Astrocyte (in vitro differentiated cells and primary cell): ENCODE measurements around the gene NKD1. TPM values are rescaled to one million over a fixed set of nuclear protein-coding genes. Genes with fewer than 3 reads are reported as not detected.

Experiments
- DNase-seq: peaks from one replicate; pipeline ENCODE4 v3.0.0-alpha.2; 2010; ENCODE audit warnings: low read depth
- FAIRE-seq: peaks from 2 replicates; lab custom pipeline; 2011; peaks lifted over from hg19 to GRCh38; lab: Jason Lieb, UNC
- H2AFZ ChIP-seq: 2 replicates; pipeline ENCODE4 v1.6.0; 2012; ENCODE audit warnings: low read depth, low read length, inconsistent platforms
- H3K27ac ChIP-seq: 2 replicates; pipeline ENCODE4 v1.5.1; 2011; ENCODE audit warnings: low read depth, low read length, inconsistent platforms
- H3K27me3 ChIP-seq: 2 replicates; pipeline ENCODE4 v1.6.0; 2011; ENCODE audit warnings: low read length, inconsistent platforms; ENCODE audit not compliant: insufficient read depth
- H3K36me3 ChIP-seq: 2 replicates; pipeline ENCODE4 v1.5.1; 2011; ENCODE audit warnings: low read length, inconsistent platforms; ENCODE audit not compliant: insufficient read depth
- H3K4me1 ChIP-seq: 2 replicates; pipeline ENCODE4 v1.5.1; 2011; ENCODE audit warnings: low read length, inconsistent platforms; ENCODE audit not compliant: insufficient read depth
- H3K4me2 ChIP-seq: 2 replicates; pipeline ENCODE4 v1.6.0; 2012; ENCODE audit warnings: low read length, inconsistent platforms
- H3K4me3 ChIP-seq: 2 replicates; pipeline ENCODE4 v1.5.1; 2011; ENCODE audit warnings: low read depth, mild to moderate bottlenecking, low read length, inconsistent platforms; ENCODE audit not compliant: insufficient read depth
- H3K79me2 ChIP-seq: 2 replicates; pipeline ENCODE4 v1.6.0; 2012; ENCODE audit warnings: mild to moderate bottlenecking, low read length, inconsistent platforms; ENCODE audit not compliant: insufficient read depth
- H3K9ac ChIP-seq: 2 replicates; pipeline ENCODE4 v1.6.0; 2012; ENCODE audit warnings: mild to moderate bottlenecking, low read length, inconsistent platforms
- H3K9me3 ChIP-seq: 2 replicates; pipeline ENCODE4 v1.5.1; 2012; ENCODE audit warnings: low read depth, mild to moderate bottlenecking, low read length, inconsistent platforms; ENCODE audit not compliant: insufficient read depth
- H4K20me1 ChIP-seq: 2 replicates; pipeline ENCODE4 v1.6.0; 2012; ENCODE audit warnings: low read length, inconsistent platforms; ENCODE audit not compliant: insufficient read depth
- H3K27ac Mint-ChIP-seq: one replicate; pipeline ENCODE4 v1.8.0; 2021; ENCODE audit warnings: mild to moderate bottlenecking, mixed read lengths; ENCODE audit not compliant: unreplicated experiment
- H3K27me3 Mint-ChIP-seq: one replicate; pipeline ENCODE4 v1.8.0; 2021; ENCODE audit warnings: low read depth, mixed read lengths; ENCODE audit not compliant: unreplicated experiment
- H3K36me3 Mint-ChIP-seq: one replicate; pipeline ENCODE4 v1.8.0; 2021; ENCODE audit warnings: low read depth, mixed read lengths; ENCODE audit not compliant: unreplicated experiment
- H3K4me1 Mint-ChIP-seq: one replicate; pipeline ENCODE4 v1.8.0; 2021; ENCODE audit warnings: low read depth, mixed read lengths; ENCODE audit not compliant: unreplicated experiment
- H3K4me3 Mint-ChIP-seq: one replicate; pipeline ENCODE4 v1.8.0; 2021; ENCODE audit warnings: mild to moderate bottlenecking, moderate library complexity, mixed read lengths; ENCODE audit not compliant: unreplicated experiment
- H3K9me3 Mint-ChIP-seq: one replicate; pipeline ENCODE4 v1.8.0; 2021; ENCODE audit warnings: mild to moderate bottlenecking, mixed read lengths; ENCODE audit not compliant: unreplicated experiment
- EZH2 ChIP-seq: IDR thresholded peaks from 2 replicates; pipeline ENCODE4 v1.6.1; 2012; ENCODE audit warnings: mild to moderate bottlenecking, low read length, inconsistent platforms; ENCODE audit not compliant: insufficient read depth
- total RNA-seq: library from RNA; stranded (reverse); gene quantifications from 2 replicates; pipeline ENCODE4 v1.2.1, GENCODE V29; 2021
- TF ChIP-seq, protein P1 (sequence below): IDR thresholded peaks from 2 replicates; pipeline ENCODE4 v1.5.1; 2011; ENCODE audit warnings: low read depth, mild to moderate bottlenecking, inconsistent platforms, low read length, moderate library complexity; ENCODE audit not compliant: insufficient read depth

The NKD1 gene
- total RNA-seq, 1 donor from 2014 or later: 9.1 TPM

- Histone ChIP-seq H3K36me3 (no peaks in the 10 kb centered on the region), H3K27me3 (no peaks in the 10 kb centered on the region), H3K4me1 (no peaks in the 10 kb centered on the region), H4K20me1 (no peaks in the 10 kb centered on the region), H3K9ac (no peak overlapping the region), H3K27ac (no peak overlapping the region), H3K4me3 (no peak overlapping the region), H3K79me2 (no peaks in the 10 kb centered on the region), H2AFZ (no peak overlapping the region), H3K9me3 (no peaks in the 10 kb centered on the region), H3K4me2 (no peak overlapping the region)
- no peaks in the 10 kb centered on the region for H3K4me1 Mint-ChIP-seq
- no peak for TF ChIP-seq EZH2
- TF ChIP-seq, protein P1, sequence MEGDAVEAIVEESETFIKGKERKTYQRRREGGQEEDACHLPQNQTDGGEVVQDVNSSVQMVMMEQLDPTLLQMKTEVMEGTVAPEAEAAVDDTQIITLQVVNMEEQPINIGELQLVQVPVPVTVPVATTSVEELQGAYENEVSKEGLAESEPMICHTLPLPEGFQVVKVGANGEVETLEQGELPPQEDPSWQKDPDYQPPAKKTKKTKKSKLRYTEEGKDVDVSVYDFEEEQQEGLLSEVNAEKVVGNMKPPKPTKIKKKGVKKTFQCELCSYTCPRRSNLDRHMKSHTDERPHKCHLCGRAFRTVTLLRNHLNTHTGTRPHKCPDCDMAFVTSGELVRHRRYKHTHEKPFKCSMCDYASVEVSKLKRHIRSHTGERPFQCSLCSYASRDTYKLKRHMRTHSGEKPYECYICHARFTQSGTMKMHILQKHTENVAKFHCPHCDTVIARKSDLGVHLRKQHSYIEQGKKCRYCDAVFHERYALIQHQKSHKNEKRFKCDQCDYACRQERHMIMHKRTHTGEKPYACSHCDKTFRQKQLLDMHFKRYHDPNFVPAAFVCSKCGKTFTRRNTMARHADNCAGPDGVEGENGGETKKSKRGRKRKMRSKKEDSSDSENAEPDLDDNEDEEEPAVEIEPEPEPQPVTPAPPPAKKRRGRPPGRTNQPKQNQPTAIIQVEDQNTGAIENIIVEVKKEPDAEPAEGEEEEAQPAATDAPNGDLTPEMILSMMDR: no peak
- peaks cover 48% of the 10 kb centered on the region for H3K27me3 Mint-ChIP-seq
- FAIRE-seq: no peak
- no peak overlapping the region for H3K27ac Mint-ChIP-seq
- no peaks in the 10 kb centered on the region for H3K36me3 Mint-ChIP-seq
- DNase-seq: no peak
- H3K4me3 Mint-ChIP-seq: no peak overlapping the region
- no peaks in the 10 kb centered on the region for H3K9me3 Mint-ChIP-seq
Measured at GRCh38 chr16:50640919-50641817, 93.0 kb downstream of the NKD1 start.

- DNase-seq (no peak), FAIRE-seq (no peak)
- Histone ChIP-seq H3K9ac (no peak overlapping the region), H3K9me3 (no peaks in the 10 kb centered on the region), H3K27ac (no peak overlapping the region), H4K20me1 (no peaks in the 10 kb centered on the region), H3K4me2 (no peak overlapping the region), H2AFZ (no peak overlapping the region), H3K36me3 (no peaks in the 10 kb centered on the region), H3K79me2 (no peaks in the 10 kb centered on the region), H3K4me1 (no peaks in the 10 kb centered on the region), H3K27me3 (no peaks in the 10 kb centered on the region), H3K4me3 (no peak overlapping the region)
- Mint-ChIP-seq H3K27ac (no peak overlapping the region), H3K4me3 (no peak overlapping the region), H3K9me3 (no peaks in the 10 kb centered on the region), H3K36me3 (no peaks in the 10 kb centered on the region), H3K4me1 (no peaks in the 10 kb centered on the region), H3K27me3 (peaks cover 46% of the 10 kb centered on the region)
- TF ChIP-seq EZH2: no peak
- TF ChIP-seq, protein P1: no peak
Measured at GRCh38 chr16:50641818-50642187, 93.6 kb downstream of the NKD1 start.

GRCh38 chr16:50642349-50642748 lies 94.2 kb downstream of the NKD1 start:
- FAIRE-seq (no peak), DNase-seq (no peak)
- Histone ChIP-seq H3K4me1 (no peaks in the 10 kb centered on the region), H4K20me1 (no peaks in the 10 kb centered on the region), H2AFZ (no peak overlapping the region), H3K4me2 (no peak overlapping the region), H3K27ac (no peak overlapping the region), H3K4me3 (no peak overlapping the region), H3K36me3 (no peaks in the 10 kb centered on the region), H3K9me3 (no peaks in the 10 kb centered on the region), H3K9ac (no peak overlapping the region), H3K27me3 (no peaks in the 10 kb centered on the region), H3K79me2 (no peaks in the 10 kb centered on the region)
- TF ChIP-seq, protein P1: no peak
- no peak for TF ChIP-seq EZH2
- Mint-ChIP-seq H3K9me3 (no peaks in the 10 kb centered on the region), H3K27me3 (peaks cover 50% of the 10 kb centered on the region), H3K36me3 (no peaks in the 10 kb centered on the region), H3K4me3 (no peak overlapping the region), H3K27ac (no peak overlapping the region), H3K4me1 (no peaks in the 10 kb centered on the region)
